HCT116 (cell line): ENCODE results near the gene CNDP1. TPM values are rescaled to one million over a fixed set of nuclear protein-coding genes. Genes with fewer than 3 reads are reported as not detected.

Experiments used
- ATAC-seq: fragments of 200-7000 bp; cut with Tn5 transposase; 2 replicates; pipeline ENCODE4 v1.9.1; 2020; ENCODE audit warnings: mild to moderate bottlenecking, moderate library complexity
- BruUV-seq: library from RNA; stranded (reverse); fragments of 400-500 nt; replicated peaks from 2 replicates; lab custom pipeline; 2021; lab: Mats Ljungman, UMichigan
- CTCF ChIA-PET: fragments of 300-600 bp; sonication (Branson Sonifier 250); formaldehyde crosslinking; loops from one replicate; lab custom pipeline; 2021; ENCODE audit warnings: antibody characterized with exemption; lab: Charles Lee
- POLR2A ChIA-PET: fragments of 300-600, 350-600 bp; sonication (Branson Sonifier 250); formaldehyde crosslinking; loops from one replicate; lab custom pipeline; 2021; ENCODE audit warnings: antibody characterized with exemption; lab: Charles Lee
- RAD21 ChIA-PET, 2 experiments: fragments of 300-600 bp; sonication (Branson Sonifier 250); formaldehyde crosslinking; loops; one replicate each; lab custom pipeline; 2023; ENCODE audit warnings: low total read pairs in 2 of 2; ENCODE audit not compliant: uncharacterized antibody in 2 of 2, unreplicated experiment in 2 of 2, low non-redundant PET in 1 of 2; lab: Charles Lee
- DNase-seq: peaks from one replicate; pipeline ENCODE4 v3.0.0-alpha.2; 2010; ENCODE audit warnings: low read depth, low spot score
- H2AFZ ChIP-seq: fragments of 200-600 bp; shearing (Covaris generic), sonication (generic); 2 replicates; pipeline ENCODE4 v1.6.1; 2017; ENCODE audit warnings: low read depth, mixed run types, mixed read lengths, antibody characterized with exemption, low read length; ENCODE audit not compliant: poor library complexity, severe bottlenecking
- H3K27ac ChIP-seq: 2 replicates; pipeline ENCODE4 v1.5.1; 2012; ENCODE audit warnings: low read depth, low read length
- H3K27me3 ChIP-seq: fragments of 200-600 bp; sonication (generic); 2 replicates; pipeline ENCODE4 v1.6.1; 2016; ENCODE audit warnings: mixed run types, low read length, mixed read lengths; ENCODE audit not compliant: insufficient read depth
- H3K36me3 ChIP-seq, 2 experiments: fragments of 200-500 bp in 1 of 2; fragments of 200-600 bp in 1 of 2; sonication (Bioruptor generic) in 1 of 2; sonication (generic) in 1 of 2; 2 replicates each; pipeline versions ENCODE4 v1.5.1 to v1.6.1; 2014 to 2016; ENCODE audit warnings: low read length in 2 of 2, inconsistent platforms in 1 of 2, mixed read lengths in 1 of 2, mixed run types in 1 of 2; ENCODE audit not compliant: insufficient read depth in 2 of 2, control insufficient read depth in 1 of 2
- H3K4me1 ChIP-seq, 2 experiments: fragments of 200-600 bp in 1 of 2; sonication (generic) in 1 of 2; 2 replicates each; pipeline versions ENCODE4 v1.5.1 to v1.6.1; 2012 to 2017; ENCODE audit warnings: low read length in 2 of 2, inconsistent platforms in 1 of 2, mild to moderate bottlenecking in 1 of 2, mixed read lengths in 1 of 2, mixed run types in 1 of 2, moderate library complexity in 1 of 2; ENCODE audit not compliant: insufficient read depth in 2 of 2, control insufficient read depth in 1 of 2
- H3K4me2 ChIP-seq: fragments of 200-600 bp; sonication (generic); 2 replicates; pipeline ENCODE4 v1.6.1; 2017; ENCODE audit warnings: mixed run types, low read length, mixed read lengths
- H3K4me3 ChIP-seq, 2 experiments: fragments of 200-600 bp in 1 of 2; sonication (generic) in 1 of 2; replicated peaks in 1 of 2; 2 replicates each; pipeline ENCODE4 v1.5.1; 2011 to 2016; ENCODE audit warnings: low read length in 2 of 2, control low read depth in 1 of 2, low read depth in 1 of 2, mild to moderate bottlenecking in 1 of 2, mixed read lengths in 1 of 2, mixed run types in 1 of 2
- H3K79me2 ChIP-seq: fragments of 200-600 bp; sonication (generic); 2 replicates; pipeline ENCODE4 v1.6.1; 2017; ENCODE audit warnings: mild to moderate bottlenecking, mixed run types, low read length, moderate library complexity, mixed read lengths; ENCODE audit not compliant: insufficient read depth
- H3K9ac ChIP-seq: fragments of 200-600 bp; sonication (generic); 2 replicates; pipeline ENCODE4 v1.6.1; 2016; ENCODE audit warnings: low read length, mixed read lengths
- H3K9me2 ChIP-seq: fragments of 200-600 bp; sonication (generic), shearing (Covaris generic); 2 replicates; pipeline ENCODE4 v1.6.1; 2017; ENCODE audit warnings: mixed run types, mild to moderate bottlenecking, moderate library complexity; ENCODE audit not compliant: insufficient read depth
- H3K9me3 ChIP-seq, 2 experiments: fragments of 200-500 bp in 1 of 2; fragments of 200-600 bp in 1 of 2; sonication (Bioruptor generic) in 1 of 2; sonication (generic) in 1 of 2; 2 replicates each; pipeline ENCODE4 v1.6.1; 2014 to 2017; ENCODE audit warnings: low read length in 2 of 2, mixed read lengths in 2 of 2, inconsistent platforms in 1 of 2, low read depth in 1 of 2, mild to moderate bottlenecking in 1 of 2, mixed run types in 1 of 2, moderate library complexity in 1 of 2; ENCODE audit not compliant: control insufficient read depth in 1 of 2, insufficient read depth in 1 of 2
- H4K20me1 ChIP-seq: fragments of 200-600 bp; sonication (generic), shearing (Covaris generic); 2 replicates; pipeline ENCODE4 v1.6.1; 2017; ENCODE audit warnings: mixed run types, mild to moderate bottlenecking, moderate library complexity; ENCODE audit not compliant: insufficient read depth
- CBX3 ChIP-seq: IDR thresholded peaks from 2 replicates; pipeline ENCODE4 v1.6.1; 2012; ENCODE audit warnings: low read depth
- EGR1 ChIP-seq: IDR thresholded peaks from 2 replicates; pipeline ENCODE4 v1.6.1; 2012; ENCODE audit warnings: low read depth
- FOSL1 ChIP-seq: IDR thresholded peaks from 2 replicates; pipeline ENCODE4 v1.6.1; 2012; ENCODE audit warnings: low read depth
- JUND ChIP-seq: IDR thresholded peaks from 2 replicates; pipeline ENCODE4 v1.6.1; 2012
- POLR2AphosphoS5 ChIP-seq: IDR thresholded peaks from 2 replicates; pipeline ENCODE4 v1.6.1; 2011; ENCODE audit warnings: mild to moderate bottlenecking, low read depth, low read length, moderate library complexity
- SP1 ChIP-seq: IDR thresholded peaks from 2 replicates; pipeline ENCODE4 v1.6.1; 2012; ENCODE audit warnings: low read depth
- SRF ChIP-seq: IDR thresholded peaks from 2 replicates; pipeline ENCODE4 v1.6.1; 2012; ENCODE audit warnings: low read depth
- TCF7L2 ChIP-seq: IDR thresholded peaks from 2 replicates; pipeline ENCODE4 v1.7.0; 2011; ENCODE audit warnings: borderline replicate concordance, inconsistent platforms; ENCODE audit not compliant: insufficient read depth, insufficient read length; ENCODE audit errors: extremely low read depth
- ZFX ChIP-seq: fragments of 450-650 bp; IDR thresholded peaks from 2 replicates; pipeline ENCODE4 v1.6.1; 2017
- ZNF274 ChIP-seq: fragments of 200-500 bp; sonication (Bioruptor generic); IDR thresholded peaks from 2 replicates; pipeline ENCODE4 v1.6.1; 2014; ENCODE audit warnings: mild to moderate bottlenecking, low read depth, low read length, inconsistent platforms
- intact Hi-C: fragments of 100-400 bp; cut with micrococcal nuclease; formaldehyde crosslinking; loops from 2 replicates; pipeline ENCODE4 v1.10.0; 2022
- total RNA-seq: library from RNA; stranded (reverse); gene quantifications from one replicate; pipeline ENCODE4 v1.2.1, GENCODE V29; 2021; ENCODE audit not compliant: unreplicated experiment
- TF ChIP-seq, protein P1 (sequence below): IDR thresholded peaks from 2 replicates; pipeline ENCODE4 v1.6.1; 2012
- TF ChIP-seq, protein P2 (sequence below): IDR thresholded peaks from 2 replicates; pipeline ENCODE4 v1.6.1; 2011; ENCODE audit warnings: mild to moderate bottlenecking, low read length, moderate library complexity; ENCODE audit not compliant: insufficient replicate concordance; ENCODE audit errors: extremely low read depth

Gene CNDP1
- total RNA-seq, 1 experiment from 2014 or later = not detected

DNA sequence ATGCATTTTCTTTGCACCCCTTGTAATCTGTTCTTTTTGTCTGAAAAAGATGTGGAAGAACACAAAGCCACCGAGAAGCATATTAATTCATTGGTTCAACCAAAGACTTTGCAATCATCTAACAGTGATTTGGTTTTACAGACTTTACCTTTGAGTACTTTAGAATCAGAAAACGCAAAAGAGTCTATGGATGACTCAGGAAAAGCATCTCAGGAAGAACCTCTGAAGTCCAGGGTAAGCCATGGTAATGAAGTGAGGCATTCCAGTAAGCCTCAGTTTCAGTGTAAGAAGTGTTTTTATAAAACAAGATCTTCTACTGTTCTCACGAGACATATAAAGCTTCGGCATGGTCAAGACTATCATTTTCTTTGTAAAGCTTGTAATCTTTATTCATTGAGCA, 98.6 kb downstream of the CNDP1 start:
- Histone ChIP-seq H2AFZ (no peak overlapping the region), H3K9me2 (no peaks in the 10 kb centered on the region), H3K4me2 (no peak overlapping the region), H3K4me1 (peaks cover 0 to 6% of the 10 kb centered on the region in 2 experiments; a peak in 1 of 4 replicates), H3K79me2 (no peaks in the 10 kb centered on the region), H3K4me3 (no peak overlapping the region), H3K36me3 (no peaks in the 10 kb centered on the region), H3K9me3 (no peaks in the 10 kb centered on the region), H3K9ac (no peak overlapping the region), H4K20me1 (no peaks in the 10 kb centered on the region), H3K27me3 (no peaks in the 10 kb centered on the region), H3K27ac (no peak overlapping the region)
- DNase-seq = no peak
- CTCF ChIA-PET = no interaction called here
- RAD21 ChIA-PET = no interaction called here
- POLR2A ChIA-PET = no interaction called here
- intact Hi-C loops = no loop called here
- no TSS peak for BruUV-seq
- TF ChIP-seq JUND (no peak), POLR2AphosphoS5 (no peak), SRF (no peak), ZNF274 (no peak), SP1 (no peak), FOSL1 (no peak), EGR1 (no peak), TCF7L2 (no peak), CBX3 (no peak), ZFX (no peak)
- TF ChIP-seq, protein P1, sequence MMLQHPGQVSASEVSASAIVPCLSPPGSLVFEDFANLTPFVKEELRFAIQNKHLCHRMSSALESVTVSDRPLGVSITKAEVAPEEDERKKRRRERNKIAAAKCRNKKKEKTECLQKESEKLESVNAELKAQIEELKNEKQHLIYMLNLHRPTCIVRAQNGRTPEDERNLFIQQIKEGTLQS = no peak
- TF ChIP-seq, protein P2, sequence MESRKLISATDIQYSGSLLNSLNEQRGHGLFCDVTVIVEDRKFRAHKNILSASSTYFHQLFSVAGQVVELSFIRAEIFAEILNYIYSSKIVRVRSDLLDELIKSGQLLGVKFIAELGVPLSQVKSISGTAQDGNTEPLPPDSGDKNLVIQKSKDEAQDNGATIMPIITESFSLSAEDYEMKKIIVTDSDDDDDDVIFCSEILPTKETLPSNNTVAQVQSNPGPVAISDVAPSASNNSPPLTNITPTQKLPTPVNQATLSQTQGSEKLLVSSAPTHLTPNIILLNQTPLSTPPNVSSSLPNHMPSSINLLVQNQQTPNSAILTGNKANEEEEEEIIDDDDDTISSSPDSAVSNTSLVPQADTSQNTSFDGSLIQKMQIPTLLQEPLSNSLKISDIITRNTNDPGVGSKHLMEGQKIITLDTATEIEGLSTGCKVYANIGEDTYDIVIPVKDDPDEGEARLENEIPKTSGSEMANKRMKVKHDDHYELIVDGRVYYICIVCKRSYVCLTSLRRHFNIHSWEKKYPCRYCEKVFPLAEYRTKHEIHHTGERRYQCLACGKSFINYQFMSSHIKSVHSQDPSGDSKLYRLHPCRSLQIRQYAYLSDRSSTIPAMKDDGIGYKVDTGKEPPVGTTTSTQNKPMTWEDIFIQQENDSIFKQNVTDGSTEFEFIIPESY = no peak
- ATAC-seq = no peak
